Endothelial cell of umbilical vein (primary cell): ENCODE results near the gene OR6K3. TPM values are rescaled to one million over a fixed set of nuclear protein-coding genes. Genes with fewer than 3 reads are reported as not detected.

Experiments
- BruUV-seq: library from RNA; stranded (reverse); fragments of 400-500 nt; replicated peaks from 2 replicates; lab custom pipeline; 2021; lab: Mats Ljungman, UMichigan
- CTCF ChIA-PET: fragments of 300-600, 350-600 bp; sonication (Branson Sonifier 250); formaldehyde crosslinking; loops from one replicate; lab custom pipeline; 2021; ENCODE audit warnings: antibody characterized with exemption, inconsistent platforms; lab: Charles Lee
- POLR2A ChIA-PET: fragments of 300-600, 350-600 bp; sonication (Branson Sonifier 250); formaldehyde crosslinking; loops from one replicate; lab custom pipeline; 2021; ENCODE audit warnings: antibody characterized with exemption, inconsistent platforms; lab: Charles Lee
- DNase-seq: peaks from one replicate; pipeline ENCODE4 v3.0.0-alpha.2; 2011; ENCODE audit warnings: low read depth, low spot score
- FAIRE-seq: peaks from 2 replicates; lab custom pipeline; 2011; peaks lifted over from hg19 to GRCh38; lab: Jason Lieb, UNC
- H2AFZ ChIP-seq: 2 replicates; pipeline ENCODE4 v1.6.0; 2012; ENCODE audit warnings: low read depth, low read length, control low read depth, inconsistent platforms
- H3K27ac ChIP-seq: 2 replicates; pipeline ENCODE4 v1.5.1; 2011; ENCODE audit warnings: low read depth, mild to moderate bottlenecking, control low read depth, low read length, moderate library complexity; ENCODE audit not compliant: insufficient read depth
- H3K27me3 ChIP-seq, 2 experiments: 2 replicates each; pipeline versions ENCODE4 v1.6.0 to v1.6.1; 2011; ENCODE audit warnings: low read length in 2 of 2, mixed read lengths in 1 of 2; ENCODE audit not compliant: control insufficient read depth in 2 of 2, insufficient read depth in 2 of 2
- H3K36me3 ChIP-seq, 2 experiments: 2 replicates in 1 of 2; 3 replicates in 1 of 2; pipeline ENCODE4 v1.5.1; 2011; ENCODE audit warnings: low read length in 2 of 2, mild to moderate bottlenecking in 1 of 2, moderate library complexity in 1 of 2; ENCODE audit not compliant: control insufficient read depth in 2 of 2, insufficient read depth in 2 of 2; ENCODE audit errors: extremely low read depth in 1 of 2
- H3K4me1 ChIP-seq: 3 replicates; pipeline ENCODE4 v1.5.1; 2011; ENCODE audit warnings: mild to moderate bottlenecking, low read length; ENCODE audit not compliant: control insufficient read depth, insufficient read depth; ENCODE audit errors: extremely low read depth
- H3K4me2 ChIP-seq: 2 replicates; pipeline ENCODE4 v1.6.1; 2011; ENCODE audit warnings: low read length, control low read depth, mixed read lengths; ENCODE audit not compliant: insufficient read depth
- H3K4me3 ChIP-seq, 3 experiments: fragments of 200-600 bp in 1 of 3; sonication (generic), shearing (Covaris generic) in 1 of 3; replicated peaks in 1 of 3; 2 replicates each; pipeline ENCODE4 v1.5.1; 2011 to 2016; ENCODE audit warnings: control low read depth in 3 of 3, low read length in 3 of 3, mild to moderate bottlenecking in 2 of 3, inconsistent platforms in 1 of 3, low read depth in 1 of 3, moderate library complexity in 1 of 3; ENCODE audit not compliant: insufficient read depth in 1 of 3
- H3K79me2 ChIP-seq: 2 replicates; pipeline ENCODE4 v1.6.0; 2012; ENCODE audit warnings: low read length, inconsistent platforms; ENCODE audit not compliant: control insufficient read depth, insufficient read depth
- H3K9ac ChIP-seq: replicated peaks from 2 replicates; pipeline ENCODE3; 2011; ENCODE audit warnings: low read length, control low read depth; ENCODE audit not compliant: insufficient read depth; ENCODE audit errors: extremely low read depth
- H3K9me1 ChIP-seq: replicated peaks from 3 replicates; pipeline ENCODE4 v1.6.0; 2011; ENCODE audit warnings: mild to moderate bottlenecking, low read length; ENCODE audit not compliant: control insufficient read depth, insufficient read depth; ENCODE audit errors: extremely low read depth
- H3K9me3 ChIP-seq: replicated peaks from 2 replicates; pipeline ENCODE4 v1.5.1; 2012; ENCODE audit warnings: low read length, inconsistent platforms; ENCODE audit not compliant: control insufficient read depth, insufficient read depth
- H4K20me1 ChIP-seq: replicated peaks from 2 replicates; pipeline ENCODE3; 2011; ENCODE audit warnings: mild to moderate bottlenecking, low read length; ENCODE audit not compliant: control insufficient read depth, insufficient read depth; ENCODE audit errors: extremely low read depth
- CTCF ChIP-seq, 2 donors: IDR thresholded peaks; 1 replicate in 1 of 2; 2 replicates in 1 of 2; pipeline ENCODE4 v1.5.1; 2011; ENCODE audit warnings: low read length in 2 of 2, mild to moderate bottlenecking in 2 of 2, moderate library complexity in 2 of 2, control low read depth in 1 of 2, inconsistent platforms in 1 of 2, low read depth in 1 of 2; ENCODE audit not compliant: insufficient read depth in 1 of 2; ENCODE audit errors: extremely low read depth in 1 of 2
- EZH2 ChIP-seq: IDR thresholded peaks from 2 replicates; pipeline ENCODE4 v1.6.1; 2012; ENCODE audit warnings: borderline replicate concordance, low read depth, mild to moderate bottlenecking, moderate library complexity, low read length, inconsistent platforms; ENCODE audit not compliant: severe bottlenecking
- FOS ChIP-seq: IDR thresholded peaks from 2 replicates; pipeline ENCODE4 v1.6.1; 2011; ENCODE audit warnings: mild to moderate bottlenecking, low read length, moderate library complexity, borderline replicate concordance; ENCODE audit not compliant: insufficient read depth
- GATA2 ChIP-seq: IDR thresholded peaks from 2 replicates; pipeline ENCODE4 v1.7.0; 2011; ENCODE audit warnings: low read depth, mild to moderate bottlenecking, moderate library complexity, mixed read lengths, low read length; ENCODE audit not compliant: insufficient read length, insufficient read depth
- JUN ChIP-seq: IDR thresholded peaks from 2 replicates; pipeline ENCODE4 v1.6.1; 2011; ENCODE audit warnings: borderline replicate concordance, low read depth; ENCODE audit not compliant: insufficient read length, insufficient read depth
- MAX ChIP-seq: IDR thresholded peaks from 2 replicates; pipeline ENCODE4 v1.6.1; 2011; ENCODE audit not compliant: insufficient read depth, insufficient read length
- MYC ChIP-seq: IDR thresholded peaks from one replicate; pipeline ENCODE4 v1.6.1; 2011; ENCODE audit warnings: mild to moderate bottlenecking, low read depth, low read length
- POLR2A ChIP-seq: IDR thresholded peaks from 2 replicates; pipeline ENCODE4 v1.6.1; 2012; ENCODE audit warnings: low read depth, mild to moderate bottlenecking, control low read depth, low read length
- POLR2AphosphoS5 ChIP-seq: IDR thresholded peaks from 2 replicates; pipeline ENCODE4 v1.6.1; 2012; ENCODE audit warnings: low read depth, mild to moderate bottlenecking, control low read depth, low read length, moderate library complexity; ENCODE audit not compliant: insufficient read depth
- dilution Hi-C: fragments of 300-500 bp; cut with MboI; formaldehyde crosslinking; loops from one replicate; pipeline ENCODE4 v1.15.0; 2019; ENCODE audit warnings: low sequenced_read_pairs; ENCODE audit not compliant: extremely low pct_ligation_motif_present
- intact Hi-C: fragments of 100-400 bp; cut with micrococcal nuclease; formaldehyde crosslinking; loops from one replicate; pipeline ENCODE4 v1.10.0; 2022
- polyA plus RNA-seq, 4 experiments: library from polyadenylated mRNA; depleted of rRNA in 3 of 4; stranded (reverse) in 3 of 4; unstranded in 1 of 4; fragments of >200 nt; gene quantifications; 2 replicates each; pipeline versions ENCODE4 v1.2.1 to v1.2.3, GENCODE V29; 2011 to 2012; ENCODE audit warnings: missing spikeins in 1 of 4
- total RNA-seq: library from RNA; stranded (reverse); gene quantifications from 2 replicates; pipeline ENCODE4 v1.2.3, GENCODE V29; 2021

The OR6K3 gene
- total and polyA plus RNA-seq, 2 donors (not counting 3 experiments of a cell fraction or from before 2014, with no cell fraction given), result not detected

DNA sequence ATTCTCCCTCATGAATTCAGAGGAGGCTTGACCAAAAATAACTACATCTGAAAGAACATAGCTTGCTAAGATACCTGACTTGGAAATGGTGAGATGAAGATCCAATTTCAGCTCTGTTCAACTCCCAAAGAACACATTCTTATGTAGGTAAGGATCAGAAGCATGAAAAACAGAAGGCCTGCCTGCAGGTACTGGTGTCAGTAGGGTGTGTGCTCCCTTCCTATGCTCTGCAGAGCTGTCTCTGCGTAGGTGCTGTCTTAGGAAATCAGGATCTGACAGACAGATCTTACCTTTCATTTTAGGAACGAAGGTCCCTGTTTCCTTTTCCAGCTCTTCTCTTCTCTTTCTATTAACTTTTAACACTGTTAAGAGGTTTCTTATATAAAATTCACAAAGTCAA lies 14.4 kb downstream of the OR6K3 start:
- Histone ChIP-seq H3K9me3 (no peaks in the 10 kb centered on the region), H4K20me1 (no peaks in the 10 kb centered on the region), H3K9ac (no peak overlapping the region), H3K27ac (no peak overlapping the region), H2AFZ (no peak overlapping the region), H3K4me2 (no peak overlapping the region), H3K4me3 (no peak overlapping the region), H3K36me3 (no peaks in the 10 kb centered on the region), H3K79me2 (no peaks in the 10 kb centered on the region), H3K4me1 (no peaks in the 10 kb centered on the region), H3K27me3 (no peaks in the 10 kb centered on the region), H3K9me1 (no peaks in the 10 kb centered on the region)
- ChIA-PET POLR2A (no interaction called here), CTCF (no interaction called here)
- intact Hi-C loops, result no loop called here
- no TSS peak for BruUV-seq
- dilution Hi-C loops, result no loop called here
- TF ChIP-seq FOS (no peak), JUN (no peak), GATA2 (no peak), MYC (no peak), POLR2A (no peak), CTCF (IDR thresholded peaks at IDR 0.05; ENCODE audit: extremely low read depth in 1 of 2, insufficient read depth in 1 of 2, low read depth in 1 of 2, low read length in 2 of 2) (no peak), EZH2 (no peak), POLR2AphosphoS5 (no peak), MAX (no peak)
- FAIRE-seq, result no peak
- no peak for DNase-seq
